GM18861 (cell line): Measurements from ENCODE around the gene HAPSTR1.
A peak's percentile ranks its signal among the peaks of the same experiment; 100 is the strongest.

ENCODE experiments used
- ATAC-seq: cut with Tn5 transposase; IDR thresholded peaks from one replicate; pipeline ENCODE4 v1.9.1; 2021; ENCODE audit not compliant: unreplicated experiment

Gene HAPSTR1

GRCh38 chr16:9122342-9122741 lies 30.9 kb downstream of the HAPSTR1 start:
- no peak for ATAC-seq

GRCh38 chr16:9122969-9123368 lies 31.5 kb downstream of the HAPSTR1 start:
- ATAC-seq, result no peak

- ATAC-seq, result no peak
Observed at GRCh38 chr16:9123401-9123800, 32.0 kb downstream of the HAPSTR1 start.

- ATAC-seq, result peak; percentile 31
Observed at GRCh38 chr16:9123871-9124270, 32.4 kb downstream of the HAPSTR1 start.

- no peak for ATAC-seq
Observed at GRCh38 chr16:9124444-9124843, 33.0 kb downstream of the HAPSTR1 start.

DNA sequence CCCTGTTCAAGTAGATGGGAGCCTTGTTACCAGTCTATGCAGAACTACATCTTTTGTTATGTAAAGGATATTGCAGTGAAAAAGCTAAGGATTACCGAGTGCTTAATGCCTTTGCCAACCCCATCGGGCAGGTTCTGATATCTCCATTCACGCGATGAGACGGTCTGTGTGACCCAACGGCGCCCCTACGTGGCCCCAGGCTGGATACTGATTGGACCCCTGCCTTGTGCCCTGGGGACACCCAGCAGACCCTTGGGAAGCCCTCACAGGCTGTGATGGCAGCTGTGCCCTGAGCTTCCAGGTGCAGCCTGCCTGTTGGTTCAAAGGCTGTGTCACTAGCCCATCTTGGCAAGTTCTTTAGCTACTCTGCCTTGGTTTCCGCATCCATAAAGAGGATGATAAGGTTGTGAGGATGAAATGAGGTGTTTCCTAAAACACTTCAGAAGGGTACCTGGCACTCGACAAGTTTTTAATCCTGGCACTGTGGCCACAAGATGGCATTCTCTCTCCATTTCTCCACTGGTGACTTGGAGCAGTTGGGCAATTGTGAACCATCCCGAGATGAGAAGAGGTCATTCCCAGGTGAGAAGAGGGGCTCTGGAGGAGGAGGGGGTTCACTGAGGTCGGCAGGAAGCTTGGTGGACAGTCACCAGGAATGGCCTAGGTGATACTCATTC lies 33.6 kb downstream of the HAPSTR1 start:
- ATAC-seq, result no peak

DNA sequence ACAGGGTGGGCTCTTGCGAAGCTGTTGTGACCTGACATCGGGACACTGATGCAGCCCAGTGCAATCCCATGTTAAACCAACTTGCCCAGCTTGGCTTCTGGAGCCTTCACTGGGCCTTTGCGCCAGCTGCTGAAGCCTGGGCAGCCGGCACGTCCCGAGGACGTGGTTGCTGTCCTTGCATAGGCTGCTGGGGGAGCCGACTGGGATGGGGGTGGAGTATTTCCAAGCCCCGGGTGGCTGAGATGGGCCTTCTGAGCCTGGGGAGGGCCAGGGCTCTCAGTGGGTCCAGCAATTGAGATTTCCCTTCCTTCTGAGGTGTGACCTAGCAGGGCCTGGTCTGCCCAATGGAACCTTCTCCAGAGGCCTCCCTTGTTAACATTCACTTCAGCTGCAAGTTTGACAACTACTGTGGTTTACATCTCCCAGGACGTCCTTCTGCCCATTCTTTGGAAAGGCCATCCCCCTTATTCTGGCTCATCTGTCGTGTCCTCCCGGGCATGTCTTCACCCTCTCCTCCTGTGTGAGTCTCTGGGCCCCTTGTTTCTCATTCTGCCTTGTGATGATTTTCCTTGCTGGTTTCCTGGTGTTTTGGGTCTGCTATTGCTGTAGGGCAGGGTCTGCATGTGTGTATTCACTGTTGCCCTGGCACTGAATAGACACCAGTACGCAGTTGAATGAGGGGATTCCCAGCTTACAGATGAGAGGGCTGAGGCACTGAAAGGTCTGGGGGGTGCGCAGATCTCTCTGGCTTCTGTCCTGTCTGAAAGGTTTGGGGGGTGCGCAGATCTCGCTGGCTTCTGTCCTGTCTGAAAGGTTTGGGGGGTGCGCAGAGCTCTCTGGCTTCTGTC lies 34.4 kb downstream of the HAPSTR1 start:
- ATAC-seq, result no peak

DNA sequence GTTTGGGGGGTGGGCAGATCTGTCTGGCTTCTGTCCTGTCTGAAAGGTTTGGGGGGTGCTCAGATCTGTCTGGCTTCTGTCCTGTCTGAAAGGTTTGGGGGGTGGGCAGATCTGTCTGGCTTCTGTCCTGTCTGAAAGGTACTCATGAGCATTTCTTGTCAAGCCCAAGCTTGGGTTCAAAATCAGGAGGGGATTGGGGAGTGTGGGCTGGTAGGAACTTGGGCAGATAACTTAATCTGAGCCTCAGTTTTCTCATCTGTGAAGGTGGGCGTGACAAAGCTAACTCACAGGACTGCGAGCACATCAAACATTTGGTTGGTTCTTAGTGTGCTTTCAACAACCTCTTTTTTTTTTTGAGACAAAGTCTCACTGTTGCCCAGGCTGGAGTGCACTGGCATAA lies 35.2 kb downstream of the HAPSTR1 start:
- no peak for ATAC-seq

GRCh38 chr16:9128346-9129342 lies 37.2 kb downstream of the HAPSTR1 start:
- ATAC-seq, result no peak

GRCh38 chr16:9134306-9134705 lies 42.9 kb downstream of the HAPSTR1 start:
- no peak for ATAC-seq

DNA sequence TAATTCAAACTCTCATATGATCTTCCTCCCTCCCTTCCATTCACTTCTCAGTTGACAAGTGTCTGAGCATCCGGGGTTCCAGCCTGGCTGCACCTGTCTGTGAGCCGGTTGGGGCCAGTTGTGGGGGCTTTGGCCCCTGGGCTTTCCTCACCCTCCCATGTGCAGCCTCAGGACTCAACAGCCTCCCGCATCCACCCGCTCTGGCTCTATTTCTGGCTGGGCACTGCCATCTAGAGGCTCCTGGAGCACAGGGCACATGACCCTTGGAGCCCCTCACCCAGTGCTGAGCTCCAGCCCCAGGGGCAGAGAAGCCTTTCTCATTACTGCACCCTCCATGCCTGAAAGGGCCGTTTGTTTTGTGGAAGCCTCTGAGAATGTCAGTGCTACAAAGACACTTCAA lies 43.3 kb downstream of the HAPSTR1 start:
- ATAC-seq, result peak; percentile 40

DNA sequence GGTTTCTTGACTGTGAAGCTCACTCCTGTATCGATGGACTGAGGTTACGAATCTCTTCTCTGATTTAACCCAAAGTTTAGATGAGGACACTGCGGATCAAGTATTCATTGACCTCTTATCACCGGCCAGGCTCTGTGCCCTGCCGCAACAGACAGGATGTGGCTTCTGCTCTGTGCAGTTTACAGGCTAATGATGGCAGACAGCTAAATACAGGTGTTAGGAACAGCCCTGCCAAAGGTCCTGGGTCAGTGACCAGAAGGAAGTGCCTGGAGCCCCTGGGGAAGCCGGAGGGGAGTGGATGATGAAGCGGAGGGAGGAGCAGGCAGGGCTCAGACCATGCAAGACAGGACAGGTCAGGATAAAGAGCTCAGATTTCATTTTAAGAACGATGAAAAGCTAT lies 44.4 kb downstream of the HAPSTR1 start:
- ATAC-seq, result peak; percentile 79

DNA sequence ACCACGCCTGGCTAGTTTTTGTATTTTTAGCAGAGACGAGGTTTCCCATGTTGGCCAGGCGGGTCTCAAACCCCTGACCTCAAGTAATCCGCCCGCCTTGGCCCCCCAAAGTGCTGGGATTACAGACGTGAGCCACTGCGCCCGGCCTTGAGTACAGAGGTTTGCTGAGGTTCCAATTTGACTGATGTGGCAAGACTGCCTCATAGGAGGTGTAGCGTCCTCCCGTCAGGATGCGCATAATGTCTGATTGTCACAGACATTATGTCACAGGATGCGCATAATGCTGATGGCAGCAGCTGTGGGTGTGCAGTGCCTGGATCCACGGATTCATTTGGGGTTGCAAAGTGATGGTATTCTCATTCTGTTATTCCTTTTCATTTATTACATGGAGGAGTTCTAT lies 45.2 kb downstream of the HAPSTR1 start:
- ATAC-seq, result no peak

- no peak for ATAC-seq
Observed at GRCh38 chr16:9138021-9138680, 46.7 kb downstream of the HAPSTR1 start.

DNA sequence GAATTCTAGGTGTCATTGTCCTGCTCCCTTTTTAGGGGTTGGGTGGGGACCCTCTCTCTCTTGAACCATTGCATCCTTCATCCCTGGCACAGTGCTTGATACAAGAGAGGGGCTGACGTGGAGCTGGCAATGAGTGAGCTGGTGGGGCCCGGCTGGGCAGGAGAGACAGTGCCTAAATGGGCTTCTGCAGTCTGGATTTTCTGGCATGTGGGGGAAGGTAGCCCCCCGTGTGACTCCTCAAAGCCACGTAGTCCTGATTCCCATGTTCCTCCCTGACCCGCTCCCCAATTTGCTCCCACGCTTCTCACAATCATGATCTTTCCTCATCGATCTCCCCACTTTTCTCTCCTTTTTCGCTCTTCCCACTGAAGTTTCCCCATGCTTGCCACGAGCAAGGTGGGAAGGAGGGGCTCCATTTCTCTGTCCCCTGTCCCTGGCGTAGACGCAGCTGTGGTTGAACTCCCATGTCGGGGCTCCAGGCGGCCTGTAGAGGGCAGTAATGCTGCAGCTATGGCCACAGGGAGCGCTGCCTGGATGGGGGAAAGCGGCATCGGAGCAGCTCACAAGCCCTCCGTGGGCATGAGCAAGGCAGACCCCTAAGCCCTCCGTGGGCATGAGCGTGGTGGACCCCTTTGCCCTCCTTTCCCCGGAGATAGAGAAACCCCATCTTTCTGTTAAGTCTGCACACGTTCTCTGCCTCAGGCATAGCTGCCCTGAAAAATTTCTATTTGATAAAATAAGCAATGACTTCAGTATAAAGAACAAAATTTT lies 47.5 kb downstream of the HAPSTR1 start:
- ATAC-seq, result no peak

DNA sequence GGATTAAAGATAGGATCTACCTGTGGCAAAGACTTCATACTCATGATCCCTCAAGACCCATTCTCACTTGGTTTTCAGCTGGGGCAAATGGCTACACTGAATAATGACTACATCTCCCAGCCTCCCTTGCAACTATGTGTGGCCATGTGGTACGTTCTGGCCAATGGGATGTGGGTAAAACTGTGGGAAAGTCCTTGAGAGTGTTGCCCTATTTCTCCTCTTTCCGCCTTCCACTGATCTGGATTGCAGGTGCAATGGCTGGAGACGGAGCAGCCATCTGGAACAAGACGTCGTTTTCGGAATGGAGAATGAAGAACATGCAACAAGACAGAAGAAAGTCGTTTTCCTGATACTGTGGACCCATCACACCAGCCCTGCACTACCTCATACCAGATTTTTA lies 48.5 kb downstream of the HAPSTR1 start:
- ATAC-seq, result no peak
